HEK293 (cell line): ENCODE measurements around the gene NSUN3.

Experiments
- GLI2 ChIP-seq: fragments of 450-650 bp; formaldehyde crosslinking; IDR thresholded peaks from 2 replicates; pipeline ENCODE4; 2017; ENCODE audit warnings: missing biosample characterization, missing genetic modification characterization, low read depth, borderline replicate concordance
- HIC1 ChIP-seq: fragments of 450-650 bp; formaldehyde crosslinking; IDR thresholded peaks from 2 replicates; pipeline ENCODE4 v1.5.1; 2016; ENCODE audit warnings: missing biosample characterization, missing genetic modification characterization
- HOXA7 ChIP-seq: sonication (generic); formaldehyde crosslinking; IDR thresholded peaks from 2 replicates; pipeline ENCODE4 v1.8.1; 2022; ENCODE audit warnings: missing genetic modification reagents, borderline replicate concordance
- KLF1 ChIP-seq: fragments of 450-650 bp; formaldehyde crosslinking; IDR thresholded peaks from 2 replicates; pipeline ENCODE4 v1.5.1; 2016; ENCODE audit warnings: missing biosample characterization, missing genetic modification characterization
- KLF17 ChIP-seq: fragments of 450-650 bp; formaldehyde crosslinking; IDR thresholded peaks from 2 replicates; pipeline ENCODE4 v1.5.1; 2016; ENCODE audit warnings: missing biosample characterization, missing genetic modification characterization
- KLF8 ChIP-seq: fragments of 450-650 bp; formaldehyde crosslinking; IDR thresholded peaks from 2 replicates; pipeline ENCODE4 v1.5.1; 2016; ENCODE audit warnings: missing biosample characterization, missing genetic modification characterization
- KLF9 ChIP-seq: fragments of 450-650 bp; formaldehyde crosslinking; IDR thresholded peaks from 2 replicates; pipeline ENCODE4 v1.5.1; 2016; ENCODE audit warnings: missing biosample characterization, missing genetic modification characterization, low read depth
- SP3 ChIP-seq: fragments of 450-650 bp; formaldehyde crosslinking; IDR thresholded peaks from 2 replicates; pipeline ENCODE4 v1.5.1; 2016; ENCODE audit warnings: missing biosample characterization, missing genetic modification characterization
- ZBTB26 ChIP-seq: fragments of 450-650 bp; formaldehyde crosslinking; optimal IDR thresholded peaks from 2 replicates; pipeline ENCODE3; 2016; ENCODE audit warnings: missing biosample characterization, mild to moderate bottlenecking, missing genetic modification characterization
- ZBTB7A ChIP-seq: fragments of 450-650 bp; formaldehyde crosslinking; IDR thresholded peaks from 2 replicates; pipeline ENCODE4 v1.5.1; 2016; ENCODE audit warnings: low read depth, missing biosample characterization, missing genetic modification characterization
- ZIC2 ChIP-seq: fragments of 450-650 bp; formaldehyde crosslinking; IDR thresholded peaks from 2 replicates; pipeline ENCODE4 v1.5.1; 2016; ENCODE audit warnings: missing biosample characterization, missing genetic modification characterization
- ZNF114 ChIP-seq: fragments of 450-650 bp; formaldehyde crosslinking; IDR thresholded peaks from 2 replicates; pipeline ENCODE4 v1.5.0; 2017; ENCODE audit warnings: missing biosample characterization, missing genetic modification characterization
- ZNF121 ChIP-seq: fragments of 450-650 bp; formaldehyde crosslinking; IDR thresholded peaks from 2 replicates; pipeline ENCODE4 v1.5.1; 2016; ENCODE audit warnings: missing biosample characterization, missing genetic modification characterization
- ZNF211 ChIP-seq: fragments of 450-650 bp; formaldehyde crosslinking; IDR thresholded peaks from 2 replicates; pipeline ENCODE4 v1.5.1; 2016; ENCODE audit warnings: low read depth, missing biosample characterization, missing genetic modification characterization
- ZNF24 ChIP-seq: fragments of 450-650 bp; formaldehyde crosslinking; IDR thresholded peaks from 2 replicates; pipeline ENCODE4 v1.5.1; 2016; ENCODE audit warnings: missing biosample characterization, missing genetic modification characterization
- ZNF292 ChIP-seq: fragments of 450-650 bp; formaldehyde crosslinking; IDR thresholded peaks from 2 replicates; pipeline ENCODE4 v1.5.1; 2016; ENCODE audit warnings: low read depth, missing biosample characterization, missing genetic modification characterization, borderline replicate concordance
- ZNF311 ChIP-seq: fragments of 450-650 bp; formaldehyde crosslinking; IDR thresholded peaks from 2 replicates; pipeline ENCODE4 v1.5.1; 2017; ENCODE audit warnings: missing biosample characterization, missing genetic modification characterization, borderline replicate concordance
- ZNF341 ChIP-seq: fragments of 450-650 bp; formaldehyde crosslinking; IDR thresholded peaks from 2 replicates; pipeline ENCODE4; 2016; ENCODE audit warnings: low read depth, missing biosample characterization, missing genetic modification characterization
- ZNF391 ChIP-seq: fragments of 450-650 bp; formaldehyde crosslinking; IDR thresholded peaks from 2 replicates; pipeline ENCODE4 v1.5.1; 2016; ENCODE audit warnings: low read depth, missing biosample characterization, missing genetic modification characterization, borderline replicate concordance
- ZNF416 ChIP-seq: fragments of 450-650 bp; formaldehyde crosslinking; IDR thresholded peaks from 2 replicates; pipeline ENCODE4 v1.5.1; 2016; ENCODE audit warnings: missing biosample characterization, missing genetic modification characterization
- ZNF433 ChIP-seq: fragments of 450-650 bp; formaldehyde crosslinking; IDR thresholded peaks from 2 replicates; pipeline ENCODE4 v1.5.1; 2016; ENCODE audit warnings: missing biosample characterization, missing genetic modification characterization, low read depth
- ZNF530 ChIP-seq: fragments of 450-650 bp; formaldehyde crosslinking; IDR thresholded peaks from 2 replicates; pipeline ENCODE4 v1.5.1; 2016; ENCODE audit warnings: low read depth, missing biosample characterization, missing genetic modification characterization
- ZNF558 ChIP-seq: fragments of 450-650 bp; formaldehyde crosslinking; IDR thresholded peaks from 2 replicates; pipeline ENCODE4 v1.5.1; 2016; ENCODE audit warnings: missing biosample characterization, missing genetic modification characterization
- ZNF560 ChIP-seq: fragments of 450-650 bp; formaldehyde crosslinking; IDR thresholded peaks from 2 replicates; pipeline ENCODE4 v1.5.1; 2017; ENCODE audit warnings: missing biosample characterization, missing genetic modification characterization, borderline replicate concordance
- ZNF580 ChIP-seq: fragments of 450-650 bp; formaldehyde crosslinking; IDR thresholded peaks from 2 replicates; pipeline ENCODE4 v1.5.1; 2016; ENCODE audit warnings: missing biosample characterization, missing genetic modification characterization
- ZNF621 ChIP-seq: fragments of 450-650 bp; formaldehyde crosslinking; IDR thresholded peaks from 2 replicates; pipeline ENCODE4 v1.5.1; 2017; ENCODE audit warnings: missing biosample characterization, missing genetic modification characterization
- ZNF624 ChIP-seq: fragments of 450-650 bp; formaldehyde crosslinking; IDR thresholded peaks from 2 replicates; pipeline ENCODE4 v1.5.1; 2017; ENCODE audit warnings: missing biosample characterization, missing genetic modification characterization
- ZNF629 ChIP-seq: fragments of 450-650 bp; formaldehyde crosslinking; IDR thresholded peaks from 2 replicates; pipeline ENCODE4 v1.5.1; 2017; ENCODE audit warnings: missing biosample characterization, missing genetic modification characterization
- ZNF639 ChIP-seq: fragments of 450-650 bp; formaldehyde crosslinking; IDR thresholded peaks from 2 replicates; pipeline ENCODE4 v1.5.1; 2016; ENCODE audit warnings: missing biosample characterization, missing genetic modification characterization
- ZNF704 ChIP-seq: fragments of 450-650 bp; formaldehyde crosslinking; IDR thresholded peaks from 2 replicates; pipeline ENCODE4 v1.5.1; 2016; ENCODE audit warnings: missing biosample characterization, missing genetic modification characterization
- ZNF776 ChIP-seq: fragments of 450-650 bp; formaldehyde crosslinking; IDR thresholded peaks from 2 replicates; pipeline ENCODE4 v1.5.0; 2017; ENCODE audit warnings: missing biosample characterization, missing genetic modification characterization, borderline replicate concordance
- ZNF777 ChIP-seq: fragments of 450-650 bp; formaldehyde crosslinking; IDR thresholded peaks from 2 replicates; pipeline ENCODE4 v1.5.1; 2017; ENCODE audit warnings: missing biosample characterization, missing genetic modification characterization, borderline replicate concordance
- ZNF843 ChIP-seq: fragments of 450-650 bp; formaldehyde crosslinking; IDR thresholded peaks from 2 replicates; pipeline ENCODE4 v1.5.1; 2016; ENCODE audit warnings: missing biosample characterization, missing genetic modification characterization
- ZSCAN16 ChIP-seq: fragments of 450-650 bp; formaldehyde crosslinking; IDR thresholded peaks from 2 replicates; pipeline ENCODE4 v1.5.1; 2016; ENCODE audit warnings: missing biosample characterization, missing genetic modification characterization

Gene NSUN3

GRCh38 chr3:94082391-94082937 is 19.6 kb downstream of the NSUN3 start (continued):
- TF ChIP-seq KLF8 (tag by site-specific recombination) (peak; percentile 50; the same call in 1 of the 2 replicates), KLF17 (tag by site-specific recombination) (no peak), ZNF558 (tag by site-specific recombination) (no peak), ZNF341 (tag by site-specific recombination) (no peak), ZIC2 (tag by site-specific recombination) (no peak), ZNF416 (tag by site-specific recombination) (no peak), HIC1 (tag by site-specific recombination) (0 out of 2 replicates have a peak, but pooled peaks have one; percentile 30), SP3 (no peak), ZSCAN16 (tag by site-specific recombination) (no peak), ZNF121 (no peak), ZNF777 (tag by site-specific recombination) (no peak), ZNF114 (tag by site-specific recombination) (no peak), ZNF776 (tag by site-specific recombination) (no peak), ZNF624 (tag by site-specific recombination) (no peak), HOXA7 (no peak), ZBTB26 (tag by site-specific recombination) (no peak), ZNF843 (tag by site-specific recombination) (peak; percentile 87), ZNF433 (tag by site-specific recombination) (no peak), ZNF704 (tag by site-specific recombination) (no peak), ZNF560 (no peak), KLF1 (tag by site-specific recombination) (peak; percentile 65), ZNF629 (tag by site-specific recombination) (peak; percentile 63; the same call in 1 of the 2 replicates), KLF9 (no peak; the same call in 1 of the 2 replicates), ZNF580 (tag by site-specific recombination) (no peak), ZNF311 (tag by site-specific recombination) (no peak), ZNF211 (tag by site-specific recombination) (no peak), ZBTB7A (no peak), ZNF621 (no peak), GLI2 (tag by site-specific recombination) (peak; percentile 20; the same call in 1 of the 2 replicates), ZNF639 (tag by site-specific recombination) (no peak; the same call in 1 of the 2 replicates), ZNF391 (tag by site-specific recombination) (no peak), ZNF24 (tag by site-specific recombination) (no peak), ZNF530 (tag by site-specific recombination) (no peak), ZNF292 (tag by site-specific recombination) (no peak)
